Ammon's horn (tissue), 1 donor: ENCODE data around the gene MACROH2A1.

Source experiments
- DNase-seq: peaks from one replicate; pipeline ENCODE4 v3.0.0-alpha.2; 2016; ENCODE audit warnings: low spot score

MACROH2A1 gene

DNA sequence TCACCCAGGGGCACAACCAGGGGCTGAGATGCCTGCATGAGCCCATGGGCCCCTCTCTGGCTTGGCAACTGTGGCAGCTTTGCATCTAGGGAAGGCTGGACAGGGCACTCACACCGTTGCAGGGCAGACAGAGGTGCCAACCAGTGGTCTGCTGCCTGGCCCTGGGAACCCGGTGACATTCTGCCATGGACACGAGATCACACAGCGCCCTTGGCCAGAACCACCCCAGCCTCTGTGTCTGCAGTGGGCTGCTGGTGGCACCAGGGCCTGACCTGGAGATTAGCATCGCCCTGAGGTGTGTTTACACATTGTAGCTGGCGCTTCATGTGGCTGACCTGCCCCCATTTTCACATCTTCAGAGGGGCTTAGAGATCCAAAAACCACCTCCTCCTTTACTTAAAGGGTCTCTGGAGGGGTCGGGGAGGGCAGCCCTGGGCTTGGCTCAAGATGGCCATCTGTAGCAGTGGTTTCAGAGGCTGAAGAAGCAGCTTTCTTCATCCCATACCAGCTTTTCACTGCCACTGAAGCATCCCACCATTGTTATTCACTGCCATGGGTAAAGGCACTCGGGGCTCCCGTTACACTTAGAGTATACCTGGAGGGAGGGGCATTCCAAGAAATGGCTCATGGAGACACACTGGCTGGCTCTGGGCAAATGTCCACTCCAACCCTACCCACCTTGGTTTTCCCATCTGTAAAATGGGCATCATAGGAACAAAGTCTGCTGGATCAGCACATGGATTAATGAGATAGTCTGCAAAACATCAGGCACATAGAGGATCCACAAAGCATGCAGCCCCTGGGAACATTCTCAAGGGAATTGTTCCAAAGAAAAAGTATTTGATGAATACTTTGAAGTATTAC is 36.7 kb upstream of the MACROH2A1 start:
- DNase-seq: no peak

DNA sequence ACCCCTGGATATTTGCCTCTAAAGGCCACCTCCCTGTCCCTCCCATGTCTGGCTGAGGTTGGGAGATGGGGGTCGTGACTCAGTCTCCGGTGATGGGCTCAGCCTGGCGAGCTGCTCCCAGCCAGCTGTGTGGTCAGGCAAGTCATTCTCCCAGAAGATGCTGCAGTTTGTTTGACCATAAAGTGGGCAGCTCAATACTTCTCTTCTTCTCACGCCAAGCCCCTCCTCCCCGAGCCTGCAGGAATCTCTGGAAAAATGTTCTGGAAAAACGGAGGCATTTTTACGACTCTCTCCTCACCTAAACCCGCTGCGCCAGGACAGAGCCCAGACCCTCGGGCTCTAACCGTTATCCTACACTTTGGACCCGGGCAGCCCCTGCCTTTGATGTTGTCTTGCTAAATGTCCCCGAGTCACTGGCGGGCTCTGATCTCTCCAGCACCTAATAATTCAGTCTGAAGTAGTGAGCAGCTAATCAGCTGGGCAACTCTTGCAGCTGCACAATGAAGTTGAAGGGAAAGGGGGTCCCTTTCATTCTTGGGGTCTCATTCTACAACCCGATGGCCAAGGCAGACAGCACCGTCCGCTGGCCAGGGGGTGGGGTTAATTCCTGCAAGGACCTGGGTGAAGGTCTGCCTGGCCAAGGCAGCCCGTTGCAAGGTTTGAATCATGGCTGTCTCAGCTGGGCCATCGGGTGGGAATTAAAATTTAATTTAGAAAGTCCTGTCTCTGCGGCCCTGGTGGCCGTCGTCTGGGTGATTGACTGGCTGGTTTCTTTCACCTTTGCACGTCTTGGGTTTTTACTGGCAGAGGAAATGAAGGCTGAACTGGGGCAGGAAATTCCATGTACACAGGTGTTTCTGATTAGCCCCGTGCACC is 35.8 kb upstream of the MACROH2A1 start:
- DNase-seq: no peak

DNA sequence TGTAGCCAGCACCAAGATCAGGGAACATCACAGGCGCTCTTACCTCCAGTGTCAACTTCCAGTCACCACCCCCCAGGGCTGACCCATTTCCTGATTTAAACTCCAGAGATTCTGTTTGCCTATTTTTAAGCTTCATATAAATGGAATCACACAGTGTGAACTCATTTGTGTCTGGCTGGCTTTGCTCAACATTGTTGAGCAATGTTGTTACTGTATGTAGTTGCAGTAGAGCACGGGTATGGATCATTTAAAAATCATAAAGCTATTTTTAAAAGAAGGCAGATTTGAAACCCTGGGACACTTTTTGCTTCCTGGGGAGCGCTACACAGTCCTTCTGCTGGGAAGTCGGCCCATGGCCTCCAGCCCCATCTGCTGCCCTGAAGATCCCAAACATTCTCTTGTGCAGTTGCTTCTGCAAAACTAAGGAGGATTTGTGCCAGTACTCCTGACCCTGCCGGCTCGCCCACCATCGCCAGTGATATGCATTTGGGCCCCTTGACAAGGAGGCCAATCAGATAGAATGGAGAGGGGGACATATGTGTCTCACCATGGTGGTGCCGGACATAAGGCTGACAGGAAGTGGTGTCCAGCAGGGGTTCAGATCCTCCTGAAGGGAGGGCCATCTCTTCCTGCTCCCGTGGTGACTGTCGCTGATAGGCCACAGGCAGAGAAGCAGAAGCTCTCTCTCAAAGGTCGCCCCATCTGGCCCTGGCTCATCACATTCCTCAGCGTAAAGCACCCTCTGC is 34.8 kb upstream of the MACROH2A1 start:
- no peak for DNase-seq

DNA sequence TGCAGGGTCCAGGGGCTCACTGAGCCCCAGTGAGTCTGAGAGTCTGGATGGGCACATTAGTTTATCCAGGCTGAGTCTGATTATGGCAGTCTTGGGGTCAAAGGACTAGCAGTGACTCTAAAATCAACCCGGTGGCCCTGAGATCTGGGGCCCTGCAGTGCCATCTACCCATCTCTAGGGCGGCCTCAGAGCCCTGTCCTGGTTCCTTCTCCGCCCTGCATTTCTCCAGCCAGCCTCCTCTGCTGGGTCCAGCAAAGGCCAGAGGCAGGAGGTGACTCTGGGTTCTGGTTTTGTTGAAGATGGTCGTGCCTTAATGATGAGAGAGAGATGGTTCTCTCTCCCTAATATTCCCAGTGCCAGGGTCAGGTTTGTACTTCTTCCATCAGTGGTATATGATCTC is 33.1 kb upstream of the MACROH2A1 start:
- DNase-seq: no peak

DNA sequence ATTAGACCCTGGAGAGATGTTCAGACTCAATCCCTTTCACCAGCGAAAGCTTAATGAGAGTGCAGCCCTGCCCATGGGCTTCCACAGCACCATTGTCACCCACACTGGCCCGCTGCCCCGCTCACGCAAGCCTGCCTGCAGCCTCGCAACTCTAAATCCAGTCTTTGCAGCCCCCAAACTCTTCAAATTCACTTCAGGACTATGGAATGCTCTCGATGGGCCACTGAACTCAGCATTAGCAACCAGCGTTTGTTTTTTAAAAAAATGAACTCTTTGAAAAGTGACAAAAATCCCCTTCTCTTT is 31.1 kb upstream of the MACROH2A1 start:
- no peak for DNase-seq

DNA sequence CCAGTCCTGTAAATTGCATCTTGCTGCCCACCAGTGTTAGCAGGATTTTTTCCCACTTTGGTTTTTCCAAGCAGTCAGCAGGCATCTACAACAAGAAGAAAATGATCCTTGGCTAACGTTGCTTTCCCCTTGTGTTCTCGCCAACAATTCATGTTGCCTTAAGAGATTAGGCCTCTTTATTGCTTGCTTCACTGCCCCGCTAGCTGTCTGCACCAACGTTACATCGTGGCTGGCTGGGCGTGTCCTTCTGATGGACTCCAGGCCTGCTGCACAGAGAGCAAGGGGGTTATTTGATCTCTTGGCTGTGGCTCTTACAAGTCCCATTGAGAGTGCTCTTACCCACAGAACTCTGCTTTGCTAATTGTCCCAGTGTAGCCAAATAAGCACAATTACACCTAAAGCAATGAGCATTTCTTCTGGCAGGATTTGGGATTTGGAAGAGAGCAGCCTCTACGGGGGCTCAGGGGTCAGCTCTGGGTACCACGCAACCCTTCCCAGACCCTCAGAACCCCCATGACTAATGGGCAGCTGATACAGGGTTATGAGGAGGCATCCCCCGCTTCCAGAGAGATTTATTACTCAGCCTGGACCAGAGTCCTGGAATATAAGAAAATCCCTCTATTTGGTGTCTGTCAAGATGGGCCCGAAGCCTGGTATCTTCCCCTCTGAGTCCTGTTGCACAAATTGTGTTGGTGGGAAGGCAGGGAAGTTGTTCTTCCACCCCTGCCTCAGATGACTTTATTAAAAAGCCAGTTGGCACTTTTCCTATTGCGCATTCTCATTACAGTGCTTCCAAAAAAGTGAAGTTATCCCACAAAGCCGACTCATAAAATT is 30.5 kb upstream of the MACROH2A1 start:
- no peak for DNase-seq

DNA sequence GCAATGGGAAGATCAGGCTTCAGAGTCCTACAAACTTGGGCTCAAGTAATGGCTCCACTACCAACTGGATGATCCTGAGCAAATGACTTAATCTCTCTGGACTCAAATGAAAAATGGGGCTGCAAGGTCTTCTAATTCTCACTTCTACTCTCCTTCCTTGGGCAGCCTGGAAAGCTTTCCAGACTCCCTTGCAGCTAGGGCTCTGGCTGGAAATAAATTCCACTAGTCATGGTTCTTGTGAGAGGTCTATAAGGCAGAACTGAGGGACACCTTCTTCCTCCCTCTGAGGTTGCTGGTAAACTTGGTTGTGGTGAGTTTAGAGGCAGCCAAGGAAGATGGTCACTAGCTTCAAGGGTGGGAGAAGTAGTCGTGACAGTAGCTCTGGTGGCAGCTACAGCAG is 29.6 kb upstream of the MACROH2A1 start:
- DNase-seq: no peak

DNA sequence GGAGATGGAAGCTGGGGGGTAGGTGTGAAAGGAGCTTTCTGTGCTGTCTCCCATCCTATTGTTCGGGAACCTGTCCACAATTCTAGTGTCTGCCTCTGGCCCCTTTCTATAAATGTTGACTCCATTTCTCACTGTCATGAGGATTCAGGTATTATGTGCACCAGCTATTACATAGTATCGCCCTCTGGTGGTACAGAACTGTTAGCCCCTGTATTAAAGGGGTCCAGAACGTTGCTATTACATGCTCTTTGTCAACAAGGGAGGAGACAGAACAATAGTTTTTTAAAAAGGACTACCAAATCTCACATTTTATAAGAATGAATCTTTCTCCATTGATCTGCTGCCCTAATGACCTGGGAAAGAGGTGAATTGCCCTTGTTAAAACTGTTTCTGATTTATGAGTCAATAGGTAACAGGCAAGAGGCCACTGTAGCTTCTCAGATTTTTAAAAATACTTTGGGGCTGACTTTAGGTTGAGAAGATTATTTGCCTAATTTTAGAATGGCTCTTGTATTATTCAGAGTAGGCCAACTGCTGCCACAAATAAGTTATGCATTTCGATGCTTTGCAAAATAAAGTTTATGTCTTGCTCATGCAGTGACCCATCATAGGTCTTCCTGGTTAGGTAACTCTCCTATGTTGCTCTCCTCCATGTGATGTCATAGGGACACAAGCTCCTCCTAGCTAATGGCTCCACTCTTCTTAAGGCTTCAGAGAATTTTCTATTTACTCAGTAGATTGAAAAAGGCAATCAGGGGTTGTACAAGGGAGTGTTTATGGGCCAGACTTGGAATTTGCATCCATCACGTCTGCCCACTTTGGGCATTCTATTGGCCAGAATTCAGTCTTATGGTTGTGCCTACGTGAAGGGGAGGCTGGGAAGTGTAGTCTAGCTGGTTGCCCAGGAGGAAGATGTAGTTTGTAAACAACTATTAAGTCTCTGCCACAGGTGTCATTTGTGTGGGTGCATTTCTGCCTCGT is 27.4 kb upstream of the MACROH2A1 start:
- no peak for DNase-seq

DNA sequence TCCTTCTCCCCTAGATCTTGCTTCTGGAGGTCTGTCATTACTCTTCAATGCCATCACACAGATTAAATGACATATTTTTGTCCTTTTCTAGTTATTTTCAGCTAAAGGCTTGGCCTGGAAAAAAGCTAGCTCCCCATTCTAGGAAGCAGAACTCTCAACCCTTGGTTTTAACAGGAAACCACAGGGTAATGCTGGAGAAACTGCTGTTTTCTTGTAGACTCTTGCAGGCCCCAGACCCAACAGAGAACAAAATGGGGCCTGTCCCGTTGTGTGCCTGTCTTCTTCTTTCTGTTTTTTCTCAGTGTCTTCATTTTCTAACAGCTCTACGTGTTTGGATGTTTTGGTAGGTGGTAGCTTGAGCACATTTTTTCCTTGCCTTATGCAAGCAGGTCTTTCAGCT is 26.6 kb upstream of the MACROH2A1 start:
- no peak for DNase-seq

DNA sequence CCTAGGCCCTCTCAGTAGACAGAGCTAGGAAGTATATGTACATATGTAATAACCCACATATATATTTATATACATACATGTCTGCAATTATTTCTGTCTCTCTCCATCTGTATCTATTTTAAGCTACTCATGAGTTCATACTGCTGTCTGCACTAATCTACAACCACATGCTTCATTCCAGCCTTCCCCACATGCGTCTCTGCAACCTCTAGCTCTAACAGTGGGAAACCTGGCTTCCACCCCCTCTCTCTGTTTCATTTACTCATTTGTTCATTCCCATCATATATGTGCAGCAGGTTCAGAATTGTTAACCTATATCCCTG is 24.8 kb upstream of the MACROH2A1 start:
- DNase-seq: no peak

DNA sequence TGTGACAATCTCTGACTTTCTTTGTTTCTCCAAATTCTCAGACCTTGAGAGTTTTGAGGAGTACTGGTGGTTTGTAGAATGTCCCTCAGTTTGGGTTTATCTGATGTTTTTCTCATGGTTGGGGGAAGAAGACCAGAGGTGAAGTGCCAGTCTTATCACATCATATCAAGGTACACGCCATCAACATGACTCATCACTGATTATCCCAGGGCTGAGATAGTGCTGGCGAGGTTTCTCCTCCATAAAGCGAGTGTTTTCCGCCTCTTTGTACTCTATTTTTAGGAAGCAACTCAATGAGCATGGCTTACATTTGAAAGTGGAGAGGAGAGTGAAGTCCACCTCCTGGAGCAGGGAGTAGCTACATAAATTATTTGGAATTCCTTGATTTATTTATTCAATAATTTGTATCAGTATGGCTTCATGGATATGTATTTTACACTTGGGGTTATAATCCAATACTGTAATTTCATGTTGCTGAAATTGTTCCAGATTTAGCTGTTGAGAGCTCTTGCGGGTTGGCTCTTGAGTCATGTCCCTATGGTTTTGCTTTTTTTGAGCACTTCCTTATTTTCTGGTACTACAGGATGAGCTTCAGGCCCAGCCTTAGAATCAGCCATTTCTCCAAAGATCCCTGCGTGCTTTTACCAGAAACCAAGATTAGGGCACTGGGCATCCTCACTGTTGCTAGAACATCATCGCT is 24.3 kb upstream of the MACROH2A1 start:
- DNase-seq: no peak

DNA sequence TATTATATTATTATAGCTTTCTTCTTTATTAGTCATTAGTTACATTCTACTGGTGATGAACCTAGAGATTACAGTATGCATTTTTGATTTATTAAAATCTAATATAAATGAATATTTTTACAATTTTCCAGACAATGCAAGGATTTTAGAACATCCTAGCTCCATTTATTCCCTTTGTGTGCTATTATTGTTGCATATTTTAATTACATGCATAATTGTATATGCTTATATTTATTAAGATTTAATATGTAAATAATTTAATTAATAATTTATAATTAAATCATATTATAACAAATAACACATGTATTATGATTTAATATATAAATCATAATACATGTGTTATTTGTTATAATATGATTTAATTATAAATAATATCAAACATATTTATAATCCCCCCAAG is 23.4 kb upstream of the MACROH2A1 start:
- DNase-seq: no peak

DNA sequence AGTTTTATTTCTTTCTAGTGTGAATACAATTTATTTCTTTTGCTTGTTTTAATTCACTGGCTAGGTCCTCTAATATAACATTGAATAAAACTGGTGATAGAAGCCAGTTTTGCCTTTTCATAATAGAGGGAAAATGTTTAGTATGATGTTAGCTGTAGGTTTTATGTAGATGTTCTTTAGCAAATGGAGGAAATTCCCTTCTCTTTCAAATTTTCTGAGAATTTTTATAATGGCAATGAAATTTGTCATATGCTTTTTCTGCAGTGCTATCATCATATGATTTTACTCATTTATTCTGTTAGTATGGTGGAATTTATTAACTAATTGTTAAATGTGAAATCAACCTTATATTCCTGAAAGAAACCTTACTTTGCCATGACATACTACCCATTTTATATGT is 18.1 kb upstream of the MACROH2A1 start:
- DNase-seq: no peak

DNA sequence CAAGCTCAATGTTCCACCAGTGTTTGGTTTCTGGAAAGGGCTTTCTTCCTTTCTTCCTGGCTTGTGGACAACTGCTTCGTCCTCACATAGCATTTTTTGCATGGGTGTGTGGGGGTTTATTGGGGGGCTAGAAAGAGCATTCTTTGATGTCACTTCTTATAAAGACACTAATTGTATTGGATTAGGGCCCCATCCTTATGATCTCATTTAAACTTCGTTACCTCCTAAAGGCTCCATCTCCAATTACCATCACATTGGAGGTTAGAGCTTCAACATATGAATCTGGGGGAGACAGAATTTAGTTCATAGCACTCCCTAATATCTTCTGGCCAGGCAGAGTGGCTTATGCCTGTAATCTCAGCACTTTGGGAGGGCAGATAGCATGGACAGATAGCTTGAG is 6.1 kb upstream of the MACROH2A1 start:
- no peak for DNase-seq

DNA sequence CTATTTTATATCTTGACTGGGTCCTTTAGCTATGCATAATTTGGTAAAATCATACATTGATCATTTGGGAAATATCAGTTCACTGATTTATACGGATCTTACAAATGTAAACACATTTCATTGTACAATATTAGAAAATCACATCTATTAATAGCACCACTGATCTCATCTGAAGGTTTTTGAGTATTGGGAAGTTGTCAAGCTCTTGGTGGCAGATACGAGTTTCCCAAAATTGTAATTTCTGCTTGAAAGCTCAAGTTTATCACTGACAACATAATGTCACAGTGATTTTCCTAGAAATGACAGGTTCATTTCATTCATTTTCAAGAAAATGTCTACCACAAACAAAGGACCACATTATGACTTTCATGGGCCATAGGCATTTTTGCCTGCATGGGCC is 3.0 kb upstream of the MACROH2A1 start:
- DNase-seq: no peak

DNA sequence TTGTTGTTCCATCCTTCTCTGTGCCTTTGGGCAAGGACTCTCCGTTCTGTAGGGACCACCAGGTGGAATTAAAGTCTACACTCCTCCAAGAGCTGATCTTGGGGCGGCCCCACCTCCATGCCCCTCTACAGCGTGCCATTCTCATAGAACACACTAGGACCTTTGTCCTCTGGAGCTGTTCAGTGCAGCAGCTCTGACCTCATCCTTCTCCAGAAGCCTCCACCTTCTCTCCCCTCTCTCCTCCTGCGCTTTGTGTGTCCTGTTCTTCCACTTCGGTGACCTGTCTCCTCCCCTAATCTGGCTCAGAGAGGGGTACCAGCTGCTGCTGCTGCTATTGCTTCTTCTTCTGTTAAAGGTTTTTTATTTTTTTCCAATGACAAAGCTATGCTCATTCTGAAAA is 1.8 kb upstream of the MACROH2A1 start:
- no peak for DNase-seq

DNA sequence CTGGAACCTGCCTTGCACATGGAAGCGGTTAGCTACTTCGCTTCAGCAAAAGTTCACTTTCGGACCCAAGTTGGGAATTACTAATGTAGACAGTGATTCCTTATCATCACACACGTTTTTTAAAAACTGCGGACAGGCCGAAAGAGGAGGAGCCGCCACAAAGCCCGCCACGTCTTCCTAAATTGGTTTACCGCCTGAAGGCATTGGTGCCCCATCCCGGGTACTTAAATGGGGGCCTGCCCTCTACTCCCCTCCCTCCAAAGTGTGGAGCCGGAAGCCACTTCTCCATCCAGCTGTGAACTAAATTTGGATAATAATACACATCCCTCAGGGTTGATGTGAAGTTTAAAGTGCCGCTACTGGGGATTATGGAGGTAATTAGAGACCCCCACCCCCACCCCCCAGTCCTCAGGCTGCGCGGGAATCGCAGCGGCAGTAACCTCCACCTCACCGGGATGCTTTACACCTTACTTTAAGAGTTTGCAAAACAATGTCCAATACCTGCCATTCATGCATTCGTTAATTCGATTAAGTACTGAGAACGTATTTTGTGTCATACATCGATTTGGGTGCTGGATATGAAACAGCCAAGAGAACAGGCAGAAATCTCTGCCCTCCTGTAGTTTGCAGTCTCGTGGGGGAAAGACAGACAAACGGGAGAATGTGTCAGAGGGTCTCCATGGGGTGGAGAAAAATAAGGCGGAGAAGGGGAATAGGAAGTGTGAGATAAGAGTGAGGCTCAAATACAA is 937 bp upstream of the MACROH2A1 start:
- no peak for DNase-seq

DNA sequence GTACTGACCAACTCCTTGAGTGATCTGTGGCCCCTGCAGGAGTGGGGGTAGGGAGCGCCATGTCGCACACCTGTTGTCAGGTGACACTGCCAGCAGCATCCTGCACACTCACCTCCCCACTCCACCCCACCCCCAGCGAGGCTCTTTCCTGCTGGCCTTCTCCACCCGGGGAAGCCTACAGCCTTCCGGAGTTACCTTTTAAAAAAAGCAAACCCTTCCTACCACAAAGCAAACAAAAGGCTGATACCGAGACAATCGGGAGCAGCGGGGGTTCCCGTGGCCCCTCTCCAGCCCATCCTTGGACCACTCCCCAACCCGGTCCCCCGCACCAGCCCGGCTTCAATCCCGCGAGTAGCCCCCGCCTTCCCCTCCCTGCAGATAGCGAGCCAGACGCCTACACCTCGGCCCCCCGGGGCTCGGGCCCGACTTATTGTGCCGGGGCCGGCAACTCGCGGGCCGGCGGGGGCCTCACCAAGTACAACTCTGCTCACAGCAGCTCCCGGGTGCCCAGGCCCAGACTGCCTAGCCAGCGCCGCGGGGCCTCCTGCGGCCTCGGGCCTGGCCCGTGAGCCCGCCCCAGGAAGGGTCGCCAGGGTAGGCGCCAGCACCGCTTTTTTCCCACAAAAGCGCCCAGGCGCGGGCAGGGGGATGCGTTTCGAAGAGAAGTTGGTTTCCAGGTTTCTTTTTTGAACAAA is 724 bp downstream of the MACROH2A1 start:
- no peak for DNase-seq

DNA sequence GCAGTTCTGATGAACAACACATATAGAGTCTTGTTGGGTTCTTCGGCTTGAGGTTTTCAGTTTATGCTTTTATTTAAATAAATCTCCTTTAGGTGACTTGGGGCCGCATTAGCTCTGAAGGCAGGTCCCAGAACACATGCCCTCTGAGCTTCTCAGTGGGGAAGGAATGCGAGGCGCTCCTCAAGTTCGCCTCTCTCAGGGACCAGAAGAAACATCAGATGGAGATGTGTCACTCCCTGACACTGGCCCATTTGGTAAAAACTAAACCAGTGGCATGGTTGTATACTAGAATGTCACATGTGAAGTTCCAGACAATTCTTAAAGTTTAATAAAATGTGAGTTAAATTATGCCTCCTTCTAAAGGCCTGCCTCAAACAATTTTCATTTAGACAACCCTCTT is 1.9 kb downstream of the MACROH2A1 start:
- no peak for DNase-seq
